ENCODE measurements around the gene MTMR4. TPM values are rescaled to one million over a fixed set of nuclear protein-coding genes. Genes with fewer than 3 reads are reported as not detected.

The MTMR4 gene
- total RNA-seq, 1 donor from 2014 or later = 37.3 TPM

DNA sequence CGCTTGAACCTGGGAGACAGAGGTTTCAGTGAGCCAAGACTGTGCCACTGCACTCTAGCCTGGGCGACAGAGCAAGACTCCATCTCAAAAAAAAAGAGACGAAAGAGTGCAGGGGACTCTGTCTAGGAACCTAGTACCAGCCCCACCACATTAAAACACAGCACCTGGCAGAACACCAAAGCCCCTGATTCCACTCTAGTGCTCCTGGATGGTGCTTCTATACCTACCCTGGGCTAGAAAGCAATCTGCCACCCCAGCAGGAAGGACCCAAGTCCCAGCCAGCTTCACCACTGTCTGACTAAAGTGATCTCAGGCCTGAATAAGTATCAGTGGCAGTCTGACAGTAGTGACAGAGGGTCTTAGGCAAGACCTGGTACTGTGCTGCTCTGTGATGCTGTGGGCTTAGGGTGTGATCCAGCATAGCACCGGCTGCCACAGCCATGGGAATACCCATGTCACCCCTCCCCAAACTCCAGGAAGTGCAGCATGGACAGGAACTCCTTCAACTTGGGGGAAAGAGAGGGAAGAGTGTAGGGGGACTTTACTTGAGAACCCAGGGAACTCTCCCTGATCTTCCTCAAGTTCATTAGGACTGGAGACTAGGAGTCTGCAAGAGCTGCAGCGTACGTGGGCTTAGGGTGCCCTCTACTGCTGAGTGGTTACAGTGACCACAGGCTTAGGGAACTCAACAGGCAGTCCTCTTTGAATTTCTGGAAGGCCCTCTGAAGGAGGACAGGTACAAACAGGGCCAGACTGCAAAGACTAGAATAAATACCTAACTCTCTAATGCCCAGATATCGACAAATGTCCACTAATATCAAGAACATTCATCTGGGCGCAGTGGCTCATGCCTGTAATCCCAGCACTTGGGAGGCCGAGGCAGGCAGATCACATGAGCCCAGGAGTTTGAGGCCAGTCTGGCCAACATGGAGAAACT, 67.1 kb downstream of the MTMR4 start:
- no peaks in the 10 kb centered on the region for H3K36me3 ChIP-seq
- H3K9me3 ChIP-seq = no peaks in the 10 kb centered on the region
- DNase-seq = peak; percentile 82
- H3K4me3 ChIP-seq = no peak overlapping the region
- H3K27me3 ChIP-seq (ENCODE audit: low read depth) = no peaks in the 10 kb centered on the region
- H3K4me1 ChIP-seq = no peaks in the 10 kb centered on the region
- ATAC-seq = peak; percentile 93 to 95
- TF ChIP-seq, protein P1, sequence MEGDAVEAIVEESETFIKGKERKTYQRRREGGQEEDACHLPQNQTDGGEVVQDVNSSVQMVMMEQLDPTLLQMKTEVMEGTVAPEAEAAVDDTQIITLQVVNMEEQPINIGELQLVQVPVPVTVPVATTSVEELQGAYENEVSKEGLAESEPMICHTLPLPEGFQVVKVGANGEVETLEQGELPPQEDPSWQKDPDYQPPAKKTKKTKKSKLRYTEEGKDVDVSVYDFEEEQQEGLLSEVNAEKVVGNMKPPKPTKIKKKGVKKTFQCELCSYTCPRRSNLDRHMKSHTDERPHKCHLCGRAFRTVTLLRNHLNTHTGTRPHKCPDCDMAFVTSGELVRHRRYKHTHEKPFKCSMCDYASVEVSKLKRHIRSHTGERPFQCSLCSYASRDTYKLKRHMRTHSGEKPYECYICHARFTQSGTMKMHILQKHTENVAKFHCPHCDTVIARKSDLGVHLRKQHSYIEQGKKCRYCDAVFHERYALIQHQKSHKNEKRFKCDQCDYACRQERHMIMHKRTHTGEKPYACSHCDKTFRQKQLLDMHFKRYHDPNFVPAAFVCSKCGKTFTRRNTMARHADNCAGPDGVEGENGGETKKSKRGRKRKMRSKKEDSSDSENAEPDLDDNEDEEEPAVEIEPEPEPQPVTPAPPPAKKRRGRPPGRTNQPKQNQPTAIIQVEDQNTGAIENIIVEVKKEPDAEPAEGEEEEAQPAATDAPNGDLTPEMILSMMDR (IDR thresholded peaks at IDR 0.05) = peak; percentile 67
- intact Hi-C loops (cut with DNase I) = no loop called here
- H3K27ac ChIP-seq = no peak overlapping the region

DNA sequence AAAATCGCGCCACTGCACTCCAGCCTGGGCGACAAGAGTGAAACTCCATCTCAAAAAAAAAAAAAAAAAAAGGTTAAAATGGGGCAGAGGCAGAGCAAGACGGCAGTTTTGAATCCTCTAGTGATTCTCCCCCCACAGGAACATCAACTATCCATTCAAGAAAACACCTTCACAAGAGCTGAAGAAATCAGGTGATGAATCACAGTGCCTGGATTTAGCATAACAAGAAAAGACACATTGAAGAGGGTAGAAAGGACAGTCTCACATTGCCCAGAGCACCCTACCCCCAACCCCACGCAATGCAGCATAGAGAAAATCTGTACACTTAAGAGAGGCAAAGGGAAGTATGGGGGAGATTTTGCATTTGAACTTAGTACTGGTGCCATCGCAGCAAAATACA, 68.4 kb downstream of the MTMR4 start:
- no peaks in the 10 kb centered on the region for H3K4me1 ChIP-seq
- DNase-seq (no peak), ATAC-seq (no peak)
- intact Hi-C loops (cut with DNase I) = no loop called here
- no peaks in the 10 kb centered on the region for H3K9me3 ChIP-seq
- TF ChIP-seq, protein P1 (IDR thresholded peaks at IDR 0.05) = no peak
- H3K27me3 ChIP-seq (ENCODE audit: low read depth) = no peaks in the 10 kb centered on the region
- H3K27ac ChIP-seq = no peak overlapping the region
- no peaks in the 10 kb centered on the region for H3K36me3 ChIP-seq
- H3K4me3 ChIP-seq = no peak overlapping the region

Other genes with a start within 250 kb of the MTMR4 start
- gene MPO, start 233.7 kb downstream of the MTMR4 start, total RNA-seq = 1.1 TPM
- gene TSPOAP1, start 185.8 kb downstream of the MTMR4 start, total RNA-seq = 20.2 TPM
- gene SUPT4H1, start 162.4 kb downstream of the MTMR4 start, total RNA-seq = 82.4 TPM
- gene RNF43, start 97.1 kb downstream of the MTMR4 start, total RNA-seq = 9.7 TPM
- 0.32 TPM for gene HSF5, start 26.2 kb downstream of the MTMR4 start, total RNA-seq
- 6.8 TPM for gene TEX14, start 177.4 kb upstream of the MTMR4 start, total RNA-seq
- 21.0 TPM for gene RAD51C, start 178.0 kb upstream of the MTMR4 start, total RNA-seq
- gene PPM1E, start 241.2 kb upstream of the MTMR4 start, total RNA-seq = 0.30 TPM

Data from lower lobe of right lung (tissue), 2 donors.